ENCODE measurements around the gene FGD2.

DNA sequence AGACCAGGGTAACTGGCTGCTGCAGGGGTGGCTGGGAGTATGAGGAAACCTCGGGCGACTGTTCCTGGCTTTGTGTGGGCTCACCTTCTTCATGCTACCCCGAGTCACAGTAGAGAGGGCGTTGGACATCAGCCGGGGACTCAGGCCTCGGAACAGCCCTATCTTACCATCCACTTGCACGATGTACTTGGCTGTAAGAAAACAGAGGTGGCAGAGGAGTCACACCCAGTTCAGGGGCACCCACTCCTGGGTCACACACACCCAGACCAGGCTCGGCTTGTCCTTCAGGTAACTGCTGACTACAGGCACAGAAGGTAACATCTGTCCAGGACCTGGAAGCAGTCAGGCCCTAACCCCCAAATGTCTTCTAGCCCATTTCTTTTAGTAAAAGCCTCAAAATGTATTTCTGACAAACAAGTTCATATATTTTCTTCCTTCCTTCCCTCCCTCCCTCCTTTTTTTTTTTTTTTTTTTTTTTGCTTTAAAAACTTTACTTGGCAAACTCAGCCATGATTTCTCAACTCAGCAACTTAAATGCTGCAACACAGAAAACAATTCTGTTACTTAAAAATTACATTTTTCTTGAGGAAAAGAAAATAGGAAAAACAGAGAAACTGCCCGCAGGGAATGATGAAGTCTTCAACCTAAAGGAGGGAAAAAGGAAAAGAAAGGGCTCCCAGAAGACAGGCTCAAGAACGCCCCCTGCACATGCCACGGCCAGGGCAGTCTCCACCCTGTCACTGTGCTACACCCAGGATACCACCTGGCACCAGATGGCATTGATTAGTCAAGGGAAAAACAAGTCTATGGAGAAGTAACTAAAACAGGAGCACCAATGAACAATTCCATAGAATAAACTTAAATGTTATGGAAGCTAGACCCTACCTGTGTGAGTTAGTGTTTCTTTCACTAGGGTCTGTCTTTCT is 26.8 kb upstream of the FGD2 start:
- TF ChIP-seq EZH2phosphoT487 (conservative IDR thresholded peaks at IDR 0.05; ENCODE audit: low read length): no peak
- TF ChIP-seq, protein P1, sequence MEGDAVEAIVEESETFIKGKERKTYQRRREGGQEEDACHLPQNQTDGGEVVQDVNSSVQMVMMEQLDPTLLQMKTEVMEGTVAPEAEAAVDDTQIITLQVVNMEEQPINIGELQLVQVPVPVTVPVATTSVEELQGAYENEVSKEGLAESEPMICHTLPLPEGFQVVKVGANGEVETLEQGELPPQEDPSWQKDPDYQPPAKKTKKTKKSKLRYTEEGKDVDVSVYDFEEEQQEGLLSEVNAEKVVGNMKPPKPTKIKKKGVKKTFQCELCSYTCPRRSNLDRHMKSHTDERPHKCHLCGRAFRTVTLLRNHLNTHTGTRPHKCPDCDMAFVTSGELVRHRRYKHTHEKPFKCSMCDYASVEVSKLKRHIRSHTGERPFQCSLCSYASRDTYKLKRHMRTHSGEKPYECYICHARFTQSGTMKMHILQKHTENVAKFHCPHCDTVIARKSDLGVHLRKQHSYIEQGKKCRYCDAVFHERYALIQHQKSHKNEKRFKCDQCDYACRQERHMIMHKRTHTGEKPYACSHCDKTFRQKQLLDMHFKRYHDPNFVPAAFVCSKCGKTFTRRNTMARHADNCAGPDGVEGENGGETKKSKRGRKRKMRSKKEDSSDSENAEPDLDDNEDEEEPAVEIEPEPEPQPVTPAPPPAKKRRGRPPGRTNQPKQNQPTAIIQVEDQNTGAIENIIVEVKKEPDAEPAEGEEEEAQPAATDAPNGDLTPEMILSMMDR (IDR thresholded peaks at IDR 0.05; ENCODE audit: insufficient read depth, low read length, poor library complexity, severe bottlenecking): no peak
